HCT116 (cell line): Measurements from ENCODE around the gene ARSK. TPM values are rescaled to one million over a fixed set of nuclear protein-coding genes. Genes with fewer than 3 reads are reported as not detected.

Experiments used
- ATAC-seq: fragments of 200-7000 bp; cut with Tn5 transposase; 2 replicates; pipeline ENCODE4 v1.9.1; 2020; ENCODE audit warnings: mild to moderate bottlenecking, moderate library complexity
- BruUV-seq: library from RNA; stranded (reverse); fragments of 400-500 nt; replicated peaks from 2 replicates; lab custom pipeline; 2021; lab: Mats Ljungman, UMichigan
- CTCF ChIA-PET: fragments of 300-600 bp; sonication (Branson Sonifier 250); formaldehyde crosslinking; loops from one replicate; lab custom pipeline; 2021; ENCODE audit warnings: antibody characterized with exemption; lab: Charles Lee
- POLR2A ChIA-PET: fragments of 300-600, 350-600 bp; sonication (Branson Sonifier 250); formaldehyde crosslinking; loops from one replicate; lab custom pipeline; 2021; ENCODE audit warnings: antibody characterized with exemption; lab: Charles Lee
- RAD21 ChIA-PET, 2 experiments: fragments of 300-600 bp; sonication (Branson Sonifier 250); formaldehyde crosslinking; loops; one replicate each; lab custom pipeline; 2023; ENCODE audit warnings: low total read pairs in 2 of 2; ENCODE audit not compliant: uncharacterized antibody in 2 of 2, unreplicated experiment in 2 of 2, low non-redundant PET in 1 of 2; lab: Charles Lee
- DNase-seq: peaks from one replicate; pipeline ENCODE4 v3.0.0-alpha.2; 2010; ENCODE audit warnings: low read depth, low spot score
- H2AFZ ChIP-seq: fragments of 200-600 bp; shearing (Covaris generic), sonication (generic); 2 replicates; pipeline ENCODE4 v1.6.1; 2017; ENCODE audit warnings: low read depth, mixed run types, mixed read lengths, antibody characterized with exemption, low read length; ENCODE audit not compliant: poor library complexity, severe bottlenecking
- H3K27ac ChIP-seq: 2 replicates; pipeline ENCODE4 v1.5.1; 2012; ENCODE audit warnings: low read depth, low read length
- H3K27me3 ChIP-seq: fragments of 200-600 bp; sonication (generic); 2 replicates; pipeline ENCODE4 v1.6.1; 2016; ENCODE audit warnings: mixed run types, low read length, mixed read lengths; ENCODE audit not compliant: insufficient read depth
- H3K36me3 ChIP-seq, 2 experiments: fragments of 200-500 bp in 1 of 2; fragments of 200-600 bp in 1 of 2; sonication (Bioruptor generic) in 1 of 2; sonication (generic) in 1 of 2; 2 replicates each; pipeline versions ENCODE4 v1.5.1 to v1.6.1; 2014 to 2016; ENCODE audit warnings: low read length in 2 of 2, inconsistent platforms in 1 of 2, mixed read lengths in 1 of 2, mixed run types in 1 of 2; ENCODE audit not compliant: insufficient read depth in 2 of 2, control insufficient read depth in 1 of 2
- H3K4me1 ChIP-seq, 2 experiments: fragments of 200-600 bp in 1 of 2; sonication (generic) in 1 of 2; 2 replicates each; pipeline versions ENCODE4 v1.5.1 to v1.6.1; 2012 to 2017; ENCODE audit warnings: low read length in 2 of 2, inconsistent platforms in 1 of 2, mild to moderate bottlenecking in 1 of 2, mixed read lengths in 1 of 2, mixed run types in 1 of 2, moderate library complexity in 1 of 2; ENCODE audit not compliant: insufficient read depth in 2 of 2, control insufficient read depth in 1 of 2
- H3K4me2 ChIP-seq: fragments of 200-600 bp; sonication (generic); 2 replicates; pipeline ENCODE4 v1.6.1; 2017; ENCODE audit warnings: mixed run types, low read length, mixed read lengths
- H3K4me3 ChIP-seq, 2 experiments: fragments of 200-600 bp in 1 of 2; sonication (generic) in 1 of 2; replicated peaks in 1 of 2; 2 replicates each; pipeline ENCODE4 v1.5.1; 2011 to 2016; ENCODE audit warnings: low read length in 2 of 2, control low read depth in 1 of 2, low read depth in 1 of 2, mild to moderate bottlenecking in 1 of 2, mixed read lengths in 1 of 2, mixed run types in 1 of 2
- H3K79me2 ChIP-seq: fragments of 200-600 bp; sonication (generic); 2 replicates; pipeline ENCODE4 v1.6.1; 2017; ENCODE audit warnings: mild to moderate bottlenecking, mixed run types, low read length, moderate library complexity, mixed read lengths; ENCODE audit not compliant: insufficient read depth
- H3K9ac ChIP-seq: fragments of 200-600 bp; sonication (generic); 2 replicates; pipeline ENCODE4 v1.6.1; 2016; ENCODE audit warnings: low read length, mixed read lengths
- H3K9me2 ChIP-seq: fragments of 200-600 bp; sonication (generic), shearing (Covaris generic); 2 replicates; pipeline ENCODE4 v1.6.1; 2017; ENCODE audit warnings: mixed run types, mild to moderate bottlenecking, moderate library complexity; ENCODE audit not compliant: insufficient read depth
- H3K9me3 ChIP-seq, 2 experiments: fragments of 200-500 bp in 1 of 2; fragments of 200-600 bp in 1 of 2; sonication (Bioruptor generic) in 1 of 2; sonication (generic) in 1 of 2; 2 replicates each; pipeline ENCODE4 v1.6.1; 2014 to 2017; ENCODE audit warnings: low read length in 2 of 2, mixed read lengths in 2 of 2, inconsistent platforms in 1 of 2, low read depth in 1 of 2, mild to moderate bottlenecking in 1 of 2, mixed run types in 1 of 2, moderate library complexity in 1 of 2; ENCODE audit not compliant: control insufficient read depth in 1 of 2, insufficient read depth in 1 of 2
- H4K20me1 ChIP-seq: fragments of 200-600 bp; sonication (generic), shearing (Covaris generic); 2 replicates; pipeline ENCODE4 v1.6.1; 2017; ENCODE audit warnings: mixed run types, mild to moderate bottlenecking, moderate library complexity; ENCODE audit not compliant: insufficient read depth
- CEBPB ChIP-seq: IDR thresholded peaks from 2 replicates; pipeline ENCODE4 v1.6.1; 2012; ENCODE audit warnings: low read depth
- CTCF ChIP-seq, 3 experiments: fragments of 200-600 bp in 1 of 3; sonication (generic) in 1 of 3; IDR thresholded peaks in 2 of 3; conservative IDR thresholded peaks in 1 of 3; 2 replicates each; pipeline ENCODE4 v1.5.1; 2012 to 2017; ENCODE audit warnings: low read depth in 2 of 3, low read length in 2 of 3, antibody characterized with exemption in 1 of 3, borderline replicate concordance in 1 of 3, control low read depth in 1 of 3, mild to moderate bottlenecking in 1 of 3, mixed read lengths in 1 of 3, mixed run types in 1 of 3, moderate library complexity in 1 of 3; ENCODE audit not compliant: insufficient read depth in 1 of 3
- EZH2 ChIP-seq: fragments of 200-600 bp; sonication (generic); IDR thresholded peaks from 2 replicates; pipeline ENCODE4 v1.6.1; 2017; ENCODE audit warnings: antibody characterized with exemption, mixed run types
- EZH2phosphoT487 ChIP-seq: fragments of 200-600 bp; IDR thresholded peaks from 2 replicates; pipeline ENCODE4 v1.6.1; 2018; ENCODE audit warnings: antibody characterized with exemption, borderline replicate concordance
- MAX ChIP-seq: IDR thresholded peaks from 2 replicates; pipeline ENCODE4 v1.6.1; 2012
- POLR2A ChIP-seq: IDR thresholded peaks from 2 replicates; pipeline ENCODE4 v1.7.0; 2011; ENCODE audit warnings: borderline replicate concordance; ENCODE audit not compliant: insufficient read depth, insufficient read length; ENCODE audit errors: extremely low read depth
- SIN3A ChIP-seq: IDR thresholded peaks from 2 replicates; pipeline ENCODE4 v1.6.1; 2012; ENCODE audit warnings: low read depth
- SP1 ChIP-seq: IDR thresholded peaks from 2 replicates; pipeline ENCODE4 v1.6.1; 2012; ENCODE audit warnings: low read depth
- YY1 ChIP-seq: IDR thresholded peaks from 2 replicates; pipeline ENCODE4 v1.6.1; 2011; ENCODE audit warnings: low read length, low read depth, moderate library complexity, mild to moderate bottlenecking; ENCODE audit not compliant: insufficient replicate concordance; ENCODE audit errors: extremely low read depth
- ZFX ChIP-seq: fragments of 450-650 bp; IDR thresholded peaks from 2 replicates; pipeline ENCODE4 v1.6.1; 2017
- intact Hi-C: fragments of 100-400 bp; cut with micrococcal nuclease; formaldehyde crosslinking; loops from 2 replicates; pipeline ENCODE4 v1.10.0; 2022
- total RNA-seq: library from RNA; stranded (reverse); gene quantifications from one replicate; pipeline ENCODE4 v1.2.1, GENCODE V29; 2021; ENCODE audit not compliant: unreplicated experiment

Gene ARSK
- total RNA-seq, 1 experiment from 2014 or later: 4.6 TPM

- ChIA-PET CTCF (no interaction called here), POLR2A (no interaction called here), RAD21 (no interaction called here)
- intact Hi-C loops: no loop called here
- H3K4me2 ChIP-seq: no peak overlapping the region
- H3K36me3 ChIP-seq: no peaks in the 10 kb centered on the region
- H3K4me3 ChIP-seq: no peak overlapping the region
- no peaks in the 10 kb centered on the region for H3K9me2 ChIP-seq
- DNase-seq: no peak
- no peak overlapping the region for H2AFZ ChIP-seq
- no peaks in the 10 kb centered on the region for H3K79me2 ChIP-seq
- H3K27me3 ChIP-seq: no peaks in the 10 kb centered on the region
- TF ChIP-seq EZH2phosphoT487 (no peak), SP1 (no peak), EZH2 (no peak), POLR2A (no peak), ZFX (no peak), CEBPB (no peak), SIN3A (no peak), CTCF (IDR thresholded peaks at IDR 0.05 in 2 of 3, conservative IDR thresholded peaks at IDR 0.05 in 1 of 3; ENCODE audit: borderline replicate concordance in 1 of 3, insufficient read depth in 1 of 3, low read depth in 2 of 3, low read length in 2 of 3) (no peak), MAX (no peak), YY1 (no peak)
- no peaks in the 10 kb centered on the region for H4K20me1 ChIP-seq
- H3K4me1 ChIP-seq: no peaks in the 10 kb centered on the region
- H3K27ac ChIP-seq: no peak overlapping the region
- ATAC-seq: no peak
- no peak overlapping the region for H3K9ac ChIP-seq
- no TSS peak for BruUV-seq
- H3K9me3 ChIP-seq: no peaks in the 10 kb centered on the region
Measured at GRCh38 chr5:95583992-95584391, 29.1 kb downstream of the ARSK start.
